Fibroblast of pulmonary artery (primary cell): ENCODE results near the gene ERICH6B.

ENCODE experiments used
- DNase-seq: peaks from one replicate; pipeline ENCODE4 v3.0.0-alpha.2; 2010; ENCODE audit warnings: low read depth
- H3K4me3 ChIP-seq: replicated peaks from 2 replicates; pipeline ENCODE4 v1.5.1; 2011; ENCODE audit warnings: low read depth, mild to moderate bottlenecking, control low read depth, low read length, moderate library complexity
- TF ChIP-seq, protein P1 (sequence below): IDR thresholded peaks from 2 replicates; pipeline ENCODE4 v1.5.1; 2011; ENCODE audit warnings: mild to moderate bottlenecking, control low read depth, low read length, inconsistent platforms; ENCODE audit errors: missing control alignments

ERICH6B gene

DNA sequence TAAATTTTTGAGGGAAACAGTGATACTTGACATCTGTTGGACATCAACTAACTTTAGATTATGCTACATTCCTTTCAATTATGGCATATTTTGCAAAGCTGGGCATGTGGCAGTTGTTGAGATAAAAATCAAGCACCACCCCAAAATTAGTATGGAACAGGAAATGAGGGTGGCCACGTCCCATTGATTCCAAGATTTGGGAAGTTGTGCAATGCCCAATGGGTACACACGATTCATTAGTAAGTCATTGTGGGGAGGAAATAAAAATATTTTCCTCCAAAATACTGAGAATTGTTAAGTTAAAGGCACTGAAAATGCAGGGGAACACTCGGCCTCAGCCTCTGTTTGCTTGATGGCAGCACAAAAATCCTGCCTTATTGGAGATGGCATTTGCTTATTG, 7.6 kb downstream of the ERICH6B start:
- TF ChIP-seq, protein P1, sequence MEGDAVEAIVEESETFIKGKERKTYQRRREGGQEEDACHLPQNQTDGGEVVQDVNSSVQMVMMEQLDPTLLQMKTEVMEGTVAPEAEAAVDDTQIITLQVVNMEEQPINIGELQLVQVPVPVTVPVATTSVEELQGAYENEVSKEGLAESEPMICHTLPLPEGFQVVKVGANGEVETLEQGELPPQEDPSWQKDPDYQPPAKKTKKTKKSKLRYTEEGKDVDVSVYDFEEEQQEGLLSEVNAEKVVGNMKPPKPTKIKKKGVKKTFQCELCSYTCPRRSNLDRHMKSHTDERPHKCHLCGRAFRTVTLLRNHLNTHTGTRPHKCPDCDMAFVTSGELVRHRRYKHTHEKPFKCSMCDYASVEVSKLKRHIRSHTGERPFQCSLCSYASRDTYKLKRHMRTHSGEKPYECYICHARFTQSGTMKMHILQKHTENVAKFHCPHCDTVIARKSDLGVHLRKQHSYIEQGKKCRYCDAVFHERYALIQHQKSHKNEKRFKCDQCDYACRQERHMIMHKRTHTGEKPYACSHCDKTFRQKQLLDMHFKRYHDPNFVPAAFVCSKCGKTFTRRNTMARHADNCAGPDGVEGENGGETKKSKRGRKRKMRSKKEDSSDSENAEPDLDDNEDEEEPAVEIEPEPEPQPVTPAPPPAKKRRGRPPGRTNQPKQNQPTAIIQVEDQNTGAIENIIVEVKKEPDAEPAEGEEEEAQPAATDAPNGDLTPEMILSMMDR, result no peak
- DNase-seq, result no peak
- H3K4me3 ChIP-seq, result no peak overlapping the region

DNA sequence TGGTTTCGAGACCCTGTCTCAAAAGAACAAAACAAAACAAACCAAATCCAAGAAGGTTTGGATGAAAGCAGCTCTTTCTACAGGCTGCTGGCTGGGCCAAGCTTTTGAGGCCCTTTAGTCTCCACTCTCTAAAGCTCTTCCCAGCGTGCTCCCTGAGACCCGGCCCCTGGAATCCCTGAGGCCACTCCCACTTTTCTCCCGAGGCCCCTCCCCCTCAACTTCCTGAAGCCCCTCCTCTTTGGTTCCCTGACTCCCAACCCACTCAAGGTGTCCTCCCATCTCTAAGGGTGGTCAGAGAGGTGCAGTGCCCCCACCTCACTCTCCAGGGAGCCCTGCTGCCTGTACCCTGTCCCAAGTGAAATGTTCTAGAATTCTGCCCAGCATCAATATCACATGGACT, 10.6 kb downstream of the ERICH6B start:
- TF ChIP-seq, protein P1, result no peak

DNA sequence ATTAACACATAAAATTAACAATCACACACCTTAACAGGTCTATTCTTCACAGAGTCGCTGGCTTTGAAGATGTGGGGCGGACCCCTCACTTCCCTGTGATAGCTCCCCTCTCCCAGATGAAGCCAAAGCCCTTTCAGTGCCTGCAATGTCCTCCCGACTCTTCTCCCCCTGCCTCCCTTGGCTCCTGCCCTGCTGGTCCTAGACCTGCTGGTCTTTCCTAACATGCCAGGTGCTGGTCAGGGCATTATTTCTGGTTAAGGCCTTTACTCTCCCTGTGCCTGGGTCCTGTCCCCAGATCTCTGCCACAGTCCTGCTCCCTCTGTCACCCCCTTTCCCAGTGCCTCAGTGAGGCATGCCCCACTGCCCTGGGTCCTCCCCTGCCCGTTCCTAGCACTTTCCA, 12.2 kb downstream of the ERICH6B start:
- DNase-seq, result no peak
- no peak overlapping the region for H3K4me3 ChIP-seq
- TF ChIP-seq, protein P1, result no peak

More for the DNA sequence above, 10.6 kb downstream of the ERICH6B start:
- no peak overlapping the region for H3K4me3 ChIP-seq
- DNase-seq, result no peak

DNA sequence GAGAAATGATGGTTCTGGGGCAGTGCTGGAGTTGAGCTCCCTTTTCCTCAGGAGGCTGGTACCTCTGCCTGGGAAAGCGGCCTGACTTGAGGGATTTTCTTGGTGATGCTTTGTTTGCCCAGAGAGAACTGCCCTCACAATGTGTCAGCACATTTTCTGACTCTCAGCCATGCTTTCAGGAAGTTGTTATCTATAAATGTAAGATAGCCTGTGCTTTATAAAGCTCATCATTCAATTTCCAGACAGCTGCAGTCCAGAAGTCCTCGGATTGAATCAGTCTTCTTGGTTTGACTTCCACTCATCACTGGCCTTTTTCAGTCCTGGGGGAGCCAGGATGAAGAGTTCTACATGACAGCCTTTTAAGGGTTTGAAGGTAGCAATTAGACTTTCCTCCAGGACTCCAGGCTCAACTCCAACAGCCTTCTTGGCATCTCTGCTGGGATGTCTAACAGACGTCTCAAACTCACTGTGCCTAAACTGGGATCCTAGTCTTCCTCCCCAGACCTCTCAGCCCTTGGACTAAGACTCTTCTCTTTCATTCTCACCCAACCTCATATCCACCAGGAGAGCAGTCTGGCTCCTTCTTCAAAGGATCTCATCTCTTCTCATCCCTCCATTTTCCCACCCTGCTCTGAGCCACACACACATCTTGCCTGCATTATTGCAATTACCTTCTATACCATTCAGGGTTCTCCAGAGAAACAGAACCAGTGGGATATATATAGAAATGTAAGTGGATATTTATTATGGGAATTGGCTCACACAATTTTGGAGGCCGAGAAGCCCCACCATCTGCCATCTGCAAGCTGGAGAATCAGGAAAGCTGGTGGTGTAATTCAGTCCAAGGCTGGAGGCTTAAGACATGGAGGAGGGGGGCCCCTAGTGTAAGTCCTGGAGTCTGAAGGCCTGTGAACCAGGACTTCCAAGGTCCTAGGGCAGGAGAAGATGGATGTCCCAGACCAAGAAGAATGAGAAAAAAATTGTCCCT, 13.1 kb downstream of the ERICH6B start:
- TF ChIP-seq, protein P1, result no peak
- DNase-seq, result peak; percentile 33

DNA sequence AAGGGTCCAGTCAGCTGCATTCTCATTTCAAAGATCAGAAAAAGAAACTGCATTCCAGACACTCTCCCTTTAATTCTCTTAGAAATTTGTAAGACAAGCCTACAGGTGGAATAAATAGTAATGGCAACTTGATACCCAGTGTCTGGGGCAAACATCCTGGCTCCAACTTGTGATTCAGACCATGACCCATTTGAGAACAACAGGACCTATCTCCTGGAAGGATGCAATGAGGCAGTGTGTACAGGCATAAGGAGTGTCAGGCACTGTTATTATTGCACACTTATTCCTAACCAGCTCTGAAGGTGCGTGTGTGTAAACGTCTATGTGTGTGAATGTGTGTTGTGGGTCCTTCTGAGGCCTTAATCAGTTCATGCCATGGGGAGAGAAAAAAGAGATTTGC, 13.9 kb downstream of the ERICH6B start:
- H3K4me3 ChIP-seq, result no peak overlapping the region
- no peak for DNase-seq
- TF ChIP-seq, protein P1, result no peak

More for the DNA sequence above, 13.1 kb downstream of the ERICH6B start:
- no peak overlapping the region for H3K4me3 ChIP-seq

DNA sequence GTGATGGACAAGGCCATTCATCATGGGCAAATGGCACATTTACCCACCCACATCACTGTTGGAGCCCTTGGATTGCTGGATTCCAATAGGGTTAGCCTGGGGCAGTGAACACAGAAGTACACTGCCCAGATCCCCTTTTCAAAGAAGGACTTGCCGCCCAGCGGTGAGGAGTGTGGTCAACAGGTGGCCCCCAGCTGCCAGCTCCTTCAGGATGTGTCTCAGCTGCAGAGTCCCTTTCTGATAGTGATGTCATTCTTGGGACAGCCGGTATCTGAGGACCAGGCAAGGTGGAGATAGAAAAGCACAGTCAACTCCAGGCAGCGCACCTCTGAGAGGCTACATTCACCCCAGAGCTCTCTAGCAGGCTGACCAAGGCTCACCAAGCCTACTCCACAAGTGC, 16.9 kb downstream of the ERICH6B start:
- no peak for DNase-seq
- H3K4me3 ChIP-seq, result no peak overlapping the region
- TF ChIP-seq, protein P1, result no peak
